GM23338 (cell line): Measurements from ENCODE around the gene GMEB2. TPM values are rescaled to one million over a fixed set of nuclear protein-coding genes. Genes with fewer than 3 reads are reported as not detected.

Experiments
- ATAC-seq: fragments of 200-7000 bp; cut with Tn5 transposase; 3 replicates; pipeline ENCODE4 v1.9.1; 2020
- DNase-seq: peaks from one replicate; pipeline ENCODE4 v3.0.0-alpha.2; 2015; ENCODE audit warnings: low spot score
- H2AFZ ChIP-seq: fragments of 200-600 bp; sonication (generic); 2 replicates; pipeline ENCODE4 v1.8.0; 2016; ENCODE audit warnings: antibody characterized with exemption, mild to moderate bottlenecking, moderate library complexity
- H3F3A ChIP-seq: fragments of 200-600 bp; sonication (generic); replicated peaks from 2 replicates; pipeline ENCODE4 v1.8.0; 2017; ENCODE audit warnings: antibody characterized with exemption, mixed run types, low read depth
- H3K27ac ChIP-seq: fragments of 200-600 bp; sonication (generic); 2 replicates; pipeline ENCODE4 v1.6.1; 2016; ENCODE audit warnings: low read depth
- H3K27me3 ChIP-seq: fragments of 200-600 bp; sonication (generic); 2 replicates; pipeline ENCODE4 v1.8.0; 2016; ENCODE audit warnings: mild to moderate bottlenecking, mixed run types, moderate library complexity; ENCODE audit not compliant: insufficient read depth
- H3K36me3 ChIP-seq: fragments of 200-600 bp; sonication (generic); 2 replicates; pipeline ENCODE4 v1.8.0; 2016; ENCODE audit warnings: mild to moderate bottlenecking; ENCODE audit not compliant: insufficient read depth
- H3K4me1 ChIP-seq: fragments of 200-600 bp; sonication (generic); 2 replicates; pipeline ENCODE4 v1.8.0; 2016; ENCODE audit warnings: mild to moderate bottlenecking, moderate library complexity; ENCODE audit not compliant: insufficient read depth
- H3K4me2 ChIP-seq: fragments of 200-600 bp; sonication (generic); 2 replicates; pipeline ENCODE4 v1.7.1; 2017; ENCODE audit warnings: mixed run types
- H3K4me3 ChIP-seq: fragments of 200-600 bp; sonication (generic); 2 replicates; pipeline ENCODE4 v1.6.1; 2016; ENCODE audit warnings: mixed run types
- H3K79me2 ChIP-seq: fragments of 200-600 bp; sonication (generic); replicated peaks from 2 replicates; pipeline ENCODE4 v1.8.0; 2017; ENCODE audit warnings: mild to moderate bottlenecking; ENCODE audit not compliant: insufficient read depth
- H3K9me2 ChIP-seq: fragments of 200-600 bp; sonication (generic); 2 replicates; pipeline ENCODE4 v1.8.0; 2017; ENCODE audit not compliant: insufficient read depth
- H4K20me1 ChIP-seq: fragments of 200-600 bp; sonication (generic); replicated peaks from 2 replicates; pipeline ENCODE4 v1.8.0; 2017; ENCODE audit warnings: mild to moderate bottlenecking; ENCODE audit not compliant: insufficient read depth
- H3K27ac Mint-ChIP-seq: 2 replicates; pipeline ENCODE4 v1.8.0; 2020; ENCODE audit warnings: inconsistent platforms, mild to moderate bottlenecking, moderate library complexity, mixed read lengths
- H3K27me3 Mint-ChIP-seq: 3 replicates; pipeline ENCODE4 v1.8.0; 2022; ENCODE audit warnings: low read depth, mild to moderate bottlenecking, moderate library complexity, mixed read lengths, inconsistent platforms; ENCODE audit not compliant: insufficient read depth, poor library complexity
- H3K36me3 Mint-ChIP-seq: 3 replicates; pipeline ENCODE4 v1.8.0; 2021; ENCODE audit warnings: low read depth, mild to moderate bottlenecking, inconsistent platforms, moderate library complexity, mixed read lengths
- H3K4me1 Mint-ChIP-seq: 3 replicates; pipeline ENCODE4 v1.8.0; 2020; ENCODE audit warnings: mild to moderate bottlenecking, inconsistent platforms, mixed read lengths
- H3K4me3 Mint-ChIP-seq: 3 replicates; pipeline ENCODE4 v1.8.0; 2021; ENCODE audit warnings: moderate library complexity, mild to moderate bottlenecking, inconsistent platforms, mixed read lengths
- H3K9me3 Mint-ChIP-seq: 3 replicates; pipeline ENCODE4 v1.8.0; 2020; ENCODE audit warnings: moderate library complexity, mild to moderate bottlenecking, inconsistent platforms, mixed read lengths
- CREB1 ChIP-seq: fragments of 250-450 bp; sonication (Bioruptor Pico); IDR thresholded peaks from 2 replicates; pipeline ENCODE4 v1.5.0; 2020; ENCODE audit warnings: low read depth, mild to moderate bottlenecking, moderate library complexity
- CTCF ChIP-seq, 2 experiments: fragments of 200-600 bp in 1 of 2; sonication (generic) in 1 of 2; conservative IDR thresholded peaks; 2 replicates each; pipeline versions ENCODE4 v1.5.1 to v1.6.1; 2016 to 2017; ENCODE audit warnings: antibody characterized with exemption in 2 of 2, low read depth in 2 of 2, mild to moderate bottlenecking in 2 of 2, moderate library complexity in 1 of 2
- EZH2phosphoT487 ChIP-seq: fragments of 200-600 bp; sonication (generic); IDR thresholded peaks from one replicate; pipeline ENCODE4 v1.8.1; 2018; ENCODE audit warnings: antibody characterized with exemption; ENCODE audit not compliant: unreplicated experiment
- NANOG ChIP-seq: IDR thresholded peaks from 2 replicates; pipeline ENCODE4 v1.6.1; 2016; ENCODE audit warnings: antibody characterized with exemption, borderline replicate concordance
- REST ChIP-seq: IDR thresholded peaks from one replicate; pipeline ENCODE4 v1.6.1; 2018; ENCODE audit warnings: antibody characterized with exemption; ENCODE audit not compliant: unreplicated experiment
- STAT1 ChIP-seq: IDR thresholded peaks from one replicate; pipeline ENCODE4 v1.6.1; 2016; ENCODE audit warnings: antibody characterized with exemption; ENCODE audit not compliant: unreplicated experiment
- ZNF114 ChIP-seq: fragments of 250-450 bp; sonication (Bioruptor Pico); IDR thresholded peaks from 2 replicates; pipeline ENCODE4 v1.5.0; 2020; ENCODE audit warnings: mild to moderate bottlenecking, moderate library complexity
- ZNF331 ChIP-seq: fragments of 250-450 bp; sonication (Bioruptor Pico); IDR thresholded peaks from 2 replicates; pipeline ENCODE4 v1.5.0; 2020; ENCODE audit warnings: low read depth, mild to moderate bottlenecking, moderate library complexity
- polyA plus RNA-seq: library from polyadenylated mRNA; unstranded; fragments of >200 nt; fragmentation: Nextera tagmentation; extraction: Ambion mirVana; gene quantifications from 2 replicates; pipeline ENCODE4 v1.2.1, GENCODE V29; 2016
- total RNA-seq: library from RNA; depleted of rRNA; stranded (reverse); fragments of >200 nt; shearing (Covaris generic); gene quantifications from 2 replicates; pipeline ENCODE4 v1.2.3, GENCODE V29; 2014
- TF ChIP-seq, protein P1 (sequence below): IDR thresholded peaks from 2 replicates; pipeline ENCODE4 v1.6.1; 2016; ENCODE audit warnings: antibody characterized with exemption

GMEB2 gene
- total and polyA plus RNA-seq, 2 experiments from 2014 or later: 4.4 to 20.6 TPM

GRCh38 chr20:63566395-63567135 lies 60.3 kb downstream of the GMEB2 start:
- no peak overlapping the region for H2AFZ ChIP-seq
- no peak overlapping the region for H3K4me3 ChIP-seq
- no peaks in the 10 kb centered on the region for H3K79me2 ChIP-seq
- H4K20me1 ChIP-seq: no peaks in the 10 kb centered on the region
- H3F3A ChIP-seq: no peaks in the 10 kb centered on the region
- TF ChIP-seq ZNF331 (CRISPR knock-in tag): no peak
- no peak for TF ChIP-seq REST
- TF ChIP-seq, protein P1, sequence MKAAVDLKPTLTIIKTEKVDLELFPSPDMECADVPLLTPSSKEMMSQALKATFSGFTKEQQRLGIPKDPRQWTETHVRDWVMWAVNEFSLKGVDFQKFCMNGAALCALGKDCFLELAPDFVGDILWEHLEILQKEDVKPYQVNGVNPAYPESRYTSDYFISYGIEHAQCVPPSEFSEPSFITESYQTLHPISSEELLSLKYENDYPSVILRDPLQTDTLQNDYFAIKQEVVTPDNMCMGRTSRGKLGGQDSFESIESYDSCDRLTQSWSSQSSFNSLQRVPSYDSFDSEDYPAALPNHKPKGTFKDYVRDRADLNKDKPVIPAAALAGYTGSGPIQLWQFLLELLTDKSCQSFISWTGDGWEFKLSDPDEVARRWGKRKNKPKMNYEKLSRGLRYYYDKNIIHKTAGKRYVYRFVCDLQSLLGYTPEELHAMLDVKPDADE: no peak
- ATAC-seq: no peak
- no peak overlapping the region for H3K4me2 ChIP-seq
- H3K27me3 ChIP-seq: no peaks in the 10 kb centered on the region
- H3K9me2 ChIP-seq: no peaks in the 10 kb centered on the region
- Mint-ChIP-seq H3K27ac (no peak overlapping the region), H3K27me3 (no peaks in the 10 kb centered on the region), H3K4me1 (no peaks in the 10 kb centered on the region), H3K9me3 (no peaks in the 10 kb centered on the region), H3K36me3 (no peaks in the 10 kb centered on the region), H3K4me3 (no peak overlapping the region)
- DNase-seq: no peak
- H3K4me1 ChIP-seq: no peaks in the 10 kb centered on the region
- no peak overlapping the region for H3K27ac ChIP-seq
- H3K36me3 ChIP-seq: no peaks in the 10 kb centered on the region

GRCh38 chr20:63565699-63566335 lies 61.1 kb downstream of the GMEB2 start:
- no peak overlapping the region for H3K27ac Mint-ChIP-seq
- no peaks in the 10 kb centered on the region for H3K9me3 Mint-ChIP-seq
- no peak overlapping the region for H2AFZ ChIP-seq
- H4K20me1 ChIP-seq: no peaks in the 10 kb centered on the region
- TF ChIP-seq ZNF114 (CRISPR knock-in tag): no peak
- TF ChIP-seq CTCF (conservative IDR thresholded peaks at IDR 0.05; ENCODE audit: low read depth in 2 of 2): no peak
- TF ChIP-seq NANOG: no peak
- no peak for TF ChIP-seq REST
- TF ChIP-seq STAT1: no peak
- TF ChIP-seq, protein P1: no peak
- TF ChIP-seq EZH2phosphoT487: no peak
- TF ChIP-seq CREB1 (CRISPR knock-in tag): no peak
- no peak for TF ChIP-seq ZNF331 (CRISPR knock-in tag)
- H3K4me3 Mint-ChIP-seq: no peak overlapping the region
- H3K36me3 ChIP-seq: no peaks in the 10 kb centered on the region
- H3K27me3 Mint-ChIP-seq: no peaks in the 10 kb centered on the region
- DNase-seq: no peak
- H3K4me3 ChIP-seq: no peak overlapping the region
- H3K4me2 ChIP-seq: no peak overlapping the region
- H3K27me3 ChIP-seq: no peaks in the 10 kb centered on the region
- no peaks in the 10 kb centered on the region for H3K79me2 ChIP-seq
- H3K4me1 Mint-ChIP-seq: no peaks in the 10 kb centered on the region
- no peak for ATAC-seq
- H3K4me1 ChIP-seq: no peaks in the 10 kb centered on the region
- no peak overlapping the region for H3K27ac ChIP-seq
- H3F3A ChIP-seq: no peaks in the 10 kb centered on the region
- H3K9me2 ChIP-seq: no peaks in the 10 kb centered on the region
- H3K36me3 Mint-ChIP-seq: no peaks in the 10 kb centered on the region
